ENCODE data around the gene EMP2.

The EMP2 gene

GRCh38 chr16:10490141-10490540, 90.3 kb downstream of the EMP2 start:
- TF ChIP-seq CTCF (conservative IDR thresholded peaks at IDR 0.05; ENCODE audit: low read length): no peak
- DNase-seq (ENCODE audit: low read depth): peak; percentile 79
- no peak overlapping the region for H3K4me3 ChIP-seq (ENCODE audit: low read length)

DNA sequence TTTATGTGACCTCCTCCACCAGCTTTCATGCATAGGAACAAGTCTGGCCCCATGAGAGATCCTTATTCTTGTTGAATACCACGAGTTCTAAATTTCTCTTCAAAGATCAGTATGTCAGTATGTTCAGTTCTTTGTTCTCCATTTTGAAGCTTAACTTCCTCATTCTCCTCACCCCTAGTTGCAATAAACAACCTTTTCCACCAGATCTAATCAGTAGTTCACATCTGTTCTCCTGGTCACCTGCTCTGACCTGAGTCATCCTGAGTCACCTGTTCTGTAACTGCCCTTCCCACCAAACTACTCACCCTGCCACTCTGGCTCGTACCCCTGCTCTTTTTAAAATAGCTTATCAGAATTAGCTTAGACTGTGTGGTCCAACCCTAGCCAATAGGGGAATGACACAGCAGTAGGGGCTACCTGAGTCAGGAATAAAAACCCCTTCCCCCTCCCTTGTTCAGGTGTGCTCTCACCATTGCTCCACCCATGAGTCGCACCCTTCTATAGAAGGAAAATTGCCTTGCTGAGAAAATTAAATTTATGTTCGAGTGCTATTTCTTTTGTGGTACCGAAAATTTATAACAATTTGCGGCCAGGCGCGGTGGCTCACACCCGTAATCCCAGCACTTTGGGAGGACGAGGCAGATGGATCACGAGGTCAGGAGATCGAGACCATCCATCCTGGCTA, 94.6 kb downstream of the EMP2 start:
- H3K4me3 ChIP-seq (ENCODE audit: low read length): no peak overlapping the region
- TF ChIP-seq CTCF (conservative IDR thresholded peaks at IDR 0.05; ENCODE audit: low read length): no peak
- no peak for DNase-seq (ENCODE audit: low read depth)

DNA sequence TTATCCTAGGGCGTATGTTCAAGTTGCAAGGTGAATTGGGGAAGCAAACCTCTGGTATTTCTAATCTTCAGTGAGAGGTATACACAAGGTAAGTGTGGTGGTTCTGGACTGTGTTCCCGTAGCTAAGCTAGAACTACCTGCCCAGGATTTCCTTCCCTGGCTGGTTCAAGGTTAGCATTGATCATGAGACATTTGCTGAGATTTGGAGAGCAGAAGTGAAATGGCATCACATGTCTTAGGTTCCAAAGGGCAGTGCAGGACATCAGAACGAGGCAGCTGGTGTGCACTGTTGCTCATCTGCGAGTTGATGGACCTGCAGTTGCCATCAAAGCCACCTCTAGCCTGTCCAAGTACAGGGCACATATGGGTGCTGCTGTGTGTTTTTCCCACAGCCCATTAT, 95.2 kb downstream of the EMP2 start:
- TF ChIP-seq CTCF (conservative IDR thresholded peaks at IDR 0.05; ENCODE audit: low read length): no peak
- no peak overlapping the region for H3K4me3 ChIP-seq (ENCODE audit: low read length)
- no peak for DNase-seq (ENCODE audit: low read depth)

GRCh38 chr16:10480151-10480550, 100.2 kb downstream of the EMP2 start:
- DNase-seq (ENCODE audit: low read depth): no peak
- no peak overlapping the region for H3K4me3 ChIP-seq (ENCODE audit: low read length)
- TF ChIP-seq CTCF (conservative IDR thresholded peaks at IDR 0.05; ENCODE audit: low read length): no peak
